HG03025 (cell line): ENCODE data around the gene SLC12A7.

ENCODE experiments used
- ATAC-seq: cut with Tn5 transposase; IDR thresholded peaks from one replicate; pipeline ENCODE4 v1.9.1; 2021; ENCODE audit warnings: mild to moderate bottlenecking, moderate library complexity; ENCODE audit not compliant: unreplicated experiment, low FRiP score

SLC12A7 gene

DNA sequence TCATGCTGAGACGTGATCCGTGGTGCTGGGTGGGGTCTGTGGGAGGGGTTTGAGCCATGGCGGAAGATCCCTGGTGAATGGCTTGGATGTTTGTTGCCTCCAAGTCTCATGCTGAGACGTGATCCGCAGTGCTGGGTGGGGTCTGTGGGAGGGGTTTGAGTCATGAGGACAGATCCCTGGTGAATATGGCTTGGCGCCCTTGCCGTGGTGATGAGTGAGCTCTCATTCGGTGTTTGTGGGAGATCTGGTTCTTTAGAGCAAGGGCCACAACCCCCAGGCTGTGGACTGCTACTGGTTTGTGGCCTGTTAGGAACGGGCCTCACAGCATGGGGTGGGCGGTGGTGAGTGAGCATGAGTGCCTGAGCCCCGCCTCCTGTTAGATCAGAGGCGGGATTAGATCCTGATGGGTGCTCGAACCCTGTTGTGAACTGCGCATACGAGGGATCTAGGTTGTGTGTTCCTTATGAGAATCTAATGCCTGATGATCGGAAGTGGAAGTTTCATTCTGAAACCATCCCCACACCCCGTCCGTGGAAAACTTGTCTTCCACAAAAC, 72.1 kb downstream of the SLC12A7 start:
- ATAC-seq = no peak

DNA sequence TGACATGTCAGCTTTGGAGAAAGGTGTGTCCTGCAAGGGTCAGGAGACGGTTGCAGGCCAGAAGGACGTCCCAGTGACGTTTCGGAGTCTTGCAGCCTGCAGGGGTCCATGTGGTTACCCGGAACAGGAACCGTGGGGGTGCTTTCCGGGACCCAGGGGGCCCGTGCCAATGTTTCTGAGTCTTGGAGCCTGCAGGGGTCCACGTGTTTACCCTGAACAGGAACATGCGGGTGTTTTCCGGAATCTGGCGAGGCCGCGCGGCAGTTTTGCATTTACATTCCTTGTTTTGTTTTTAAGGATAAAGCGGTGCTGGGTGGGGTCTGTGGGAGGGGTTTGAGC, 72.7 kb downstream of the SLC12A7 start:
- no peak for ATAC-seq

DNA sequence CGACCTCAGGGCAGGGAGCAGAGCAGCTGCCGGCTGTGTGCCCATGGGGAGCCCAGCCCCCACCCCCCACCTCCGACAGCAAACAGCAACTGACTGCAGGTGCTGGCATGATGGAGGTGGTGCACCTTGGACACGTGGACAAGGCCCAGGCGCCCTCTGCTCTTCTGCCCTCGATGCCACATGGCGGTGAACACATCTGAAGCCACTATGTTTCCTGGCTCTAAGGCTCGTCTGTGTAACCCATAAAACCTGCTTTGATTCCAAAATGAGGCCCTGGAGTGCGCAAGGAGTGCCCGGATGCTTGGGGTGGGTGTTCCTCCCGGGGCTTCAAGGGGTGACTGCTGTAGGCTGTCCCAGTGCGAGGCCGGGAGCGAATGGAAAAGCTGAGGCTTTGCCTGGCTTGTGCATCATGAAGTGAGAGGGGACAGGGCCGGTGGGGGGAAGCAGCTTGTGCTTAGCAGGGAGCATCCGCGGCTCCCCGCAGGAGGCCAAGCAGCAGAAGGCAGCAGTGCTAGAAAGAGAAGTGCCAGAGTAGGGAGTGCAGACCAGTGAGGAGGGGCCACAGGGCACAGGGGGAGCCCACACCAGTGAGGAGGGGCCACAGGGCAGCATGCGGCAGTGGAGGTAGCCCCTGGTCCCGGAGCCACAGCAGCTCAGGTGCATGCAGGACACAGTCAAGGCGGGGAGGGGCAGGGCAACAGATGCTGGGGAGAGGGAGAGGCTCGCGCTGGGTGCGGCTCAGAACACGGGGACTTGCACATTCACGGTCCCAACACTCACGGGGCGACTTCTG, 73.2 kb downstream of the SLC12A7 start:
- ATAC-seq = no peak

DNA sequence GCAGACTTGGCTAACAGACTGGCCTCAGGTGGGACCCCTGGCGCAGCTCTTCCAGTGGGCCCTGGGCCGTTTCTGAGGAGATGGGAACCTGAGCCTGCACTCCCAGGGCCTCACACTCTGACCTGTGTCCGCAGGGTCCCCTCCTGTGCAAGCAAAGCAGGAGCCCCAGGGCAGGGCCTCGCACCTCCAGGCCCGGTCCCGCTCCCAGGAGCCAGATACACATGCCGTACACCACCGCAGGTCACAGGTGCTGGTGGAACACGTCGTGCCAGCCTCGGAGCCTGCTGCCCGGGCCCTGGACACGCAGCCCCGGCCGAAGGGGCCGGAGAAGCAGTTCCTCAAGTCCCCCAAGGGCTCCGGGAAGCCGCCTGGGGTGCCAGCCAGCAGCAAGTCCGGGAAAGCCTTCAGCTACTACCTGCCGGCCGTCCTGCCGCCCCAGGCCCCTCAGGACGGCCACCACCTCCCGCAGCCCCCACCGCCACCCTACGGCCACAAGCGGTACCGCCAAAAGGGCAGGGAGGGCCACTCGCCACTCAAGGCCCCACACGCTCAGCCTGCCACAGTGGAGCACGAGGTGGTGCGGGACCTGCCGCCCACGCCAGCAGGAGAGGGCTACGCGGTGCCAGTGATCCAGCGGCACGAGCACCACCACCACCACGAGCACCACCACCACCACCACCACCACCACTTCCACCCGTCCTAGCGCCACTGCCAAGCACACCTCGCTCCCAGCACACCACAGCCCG, 74.0 kb downstream of the SLC12A7 start:
- ATAC-seq = no peak

DNA sequence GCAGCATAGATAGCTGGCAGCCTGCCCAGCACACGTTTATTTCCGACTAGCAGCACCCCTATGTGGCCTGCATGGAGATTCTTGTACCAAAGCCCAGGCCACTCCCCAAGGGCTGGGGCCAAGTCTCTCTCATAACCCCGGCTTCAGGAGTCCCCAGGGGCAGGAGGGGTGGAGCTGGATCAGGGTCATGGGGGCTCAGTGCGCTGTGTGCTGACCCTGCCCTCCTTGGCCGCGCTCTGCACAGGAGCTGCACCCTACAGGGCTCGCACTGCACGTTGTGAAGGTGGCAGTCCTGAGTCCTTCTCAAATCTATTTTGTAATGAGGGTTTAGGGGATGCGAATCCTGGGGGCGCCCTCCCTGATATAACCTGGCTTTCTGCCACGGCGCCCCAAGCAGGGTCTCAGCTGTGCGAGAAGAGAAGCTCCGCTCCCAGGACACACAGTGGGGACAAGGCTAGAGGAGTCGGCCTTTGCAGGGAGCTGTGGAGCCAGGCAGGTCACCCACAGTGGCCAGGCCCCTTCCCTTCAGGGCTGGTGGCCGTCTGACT, 74.7 kb downstream of the SLC12A7 start:
- ATAC-seq = no peak

DNA sequence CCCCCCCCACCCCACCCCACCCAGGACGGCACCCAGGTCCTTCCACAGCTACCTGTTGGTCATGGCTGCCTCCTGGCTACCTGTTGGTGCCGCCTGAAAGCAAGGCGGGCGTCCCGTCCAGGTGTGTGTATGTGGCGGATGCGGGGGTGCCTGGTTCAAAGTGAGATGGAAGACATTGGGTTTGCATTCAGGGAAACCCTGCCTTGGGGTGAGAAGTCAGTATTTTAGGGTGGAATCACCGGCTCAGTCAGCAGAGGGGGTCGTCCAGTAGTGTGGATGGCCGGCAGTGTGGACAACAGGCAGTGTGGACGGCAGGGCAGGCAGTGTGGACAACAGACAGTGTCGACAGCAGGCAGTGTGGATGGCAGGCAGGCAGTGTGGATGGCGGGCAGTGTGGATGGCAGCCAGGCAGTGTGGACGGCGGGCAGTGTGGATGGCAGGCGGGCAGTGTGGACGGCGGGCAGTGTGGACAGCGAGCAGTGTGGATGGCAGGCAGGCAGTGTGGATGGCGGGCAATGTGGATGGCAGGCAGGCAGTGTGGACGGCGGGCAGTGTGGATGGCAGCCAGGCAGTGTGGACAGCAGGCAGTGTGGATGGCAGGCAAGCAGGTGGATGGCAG, 75.2 kb downstream of the SLC12A7 start:
- ATAC-seq = no peak

DNA sequence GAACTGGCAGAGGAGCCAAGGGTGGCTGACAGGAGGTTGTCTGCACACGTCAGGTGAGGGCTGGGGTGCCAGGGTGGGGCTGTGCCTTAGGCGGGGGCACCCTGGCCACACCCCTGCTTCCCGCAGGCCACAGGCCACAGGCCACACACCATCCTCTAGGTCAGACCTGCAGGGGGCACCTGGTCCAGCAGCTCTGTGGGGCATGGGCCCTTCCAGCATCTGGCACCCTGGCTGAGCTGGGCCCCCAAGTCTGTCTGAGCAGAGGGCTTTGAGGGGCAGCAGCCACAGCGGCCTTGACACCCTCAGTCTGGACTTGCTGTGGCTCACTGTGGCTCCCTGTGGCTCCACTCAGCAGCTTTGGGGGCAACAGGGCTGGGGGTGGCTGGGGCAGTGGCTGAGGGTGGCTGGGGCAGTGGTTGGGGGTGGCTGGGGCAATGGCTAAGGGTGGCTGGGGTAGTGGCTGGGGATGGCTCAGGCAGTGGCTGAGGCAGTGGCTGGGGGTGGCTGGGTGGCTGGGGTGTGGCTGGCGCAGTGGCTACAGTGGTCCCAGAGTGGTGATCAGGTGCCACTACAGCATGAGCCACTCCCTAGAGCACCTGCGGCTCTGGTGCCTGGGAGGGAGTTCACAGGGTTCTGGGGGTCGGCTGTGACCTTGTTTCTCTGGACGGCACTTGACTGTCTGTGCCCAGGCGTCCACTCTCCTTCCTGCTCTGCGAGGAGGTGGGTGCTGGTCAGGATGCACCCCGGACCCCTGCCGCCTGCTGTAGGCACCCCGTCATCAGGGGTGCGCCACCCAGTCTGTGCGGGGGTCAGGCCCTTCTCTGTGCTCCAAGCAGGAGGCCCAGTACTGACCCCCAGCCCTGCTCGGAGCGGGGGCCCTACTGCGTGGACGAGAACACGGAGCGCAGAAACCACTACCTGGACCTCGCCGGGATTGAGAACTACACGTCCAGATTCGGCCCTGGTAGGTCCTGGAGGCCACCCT, 76.2 kb downstream of the SLC12A7 start:
- ATAC-seq = no peak

DNA sequence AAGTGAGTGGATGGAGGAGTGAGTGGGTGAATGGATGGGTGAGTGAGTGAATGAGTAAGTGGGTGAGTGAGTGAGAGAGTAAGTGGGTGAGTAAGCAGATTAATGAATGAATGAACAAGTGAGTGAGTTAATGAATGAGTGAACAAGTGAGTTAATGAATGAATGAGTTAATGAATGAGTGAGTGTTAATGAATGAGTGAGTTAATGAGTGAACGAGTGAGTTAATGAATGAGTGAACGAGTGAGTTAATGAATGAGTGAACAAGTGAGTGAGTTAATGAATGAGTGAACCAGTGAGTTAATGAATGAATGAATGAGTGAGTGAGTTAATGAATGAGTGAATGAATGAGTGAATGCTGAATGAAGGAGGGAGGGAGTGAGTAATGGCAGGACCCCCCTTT, 76.9 kb downstream of the SLC12A7 start:
- no peak for ATAC-seq

DNA sequence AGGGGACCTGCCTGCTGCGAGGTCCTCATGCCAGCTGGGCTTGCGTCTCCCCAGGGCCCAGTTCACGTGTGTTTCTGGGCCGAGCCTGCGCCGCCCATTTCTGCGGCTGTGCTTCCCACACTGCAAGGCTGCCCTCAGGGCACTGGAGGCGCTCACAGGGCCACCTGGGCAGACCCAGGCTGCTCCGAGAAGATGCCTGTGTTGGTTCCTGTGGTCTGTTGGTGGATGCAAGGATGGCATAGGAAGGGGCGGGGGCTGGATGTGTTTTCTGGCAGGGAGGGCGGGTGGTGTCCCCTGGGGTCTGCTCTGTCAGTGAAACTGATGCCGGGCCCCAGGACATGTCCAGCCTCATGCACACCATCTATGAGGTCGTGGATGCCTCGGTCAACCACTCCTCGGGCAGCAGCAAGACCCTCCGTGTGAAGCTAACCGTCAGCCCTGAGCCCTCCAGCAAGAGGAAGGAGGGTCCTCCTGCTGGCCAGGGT, 77.4 kb downstream of the SLC12A7 start:
- ATAC-seq = no peak

DNA sequence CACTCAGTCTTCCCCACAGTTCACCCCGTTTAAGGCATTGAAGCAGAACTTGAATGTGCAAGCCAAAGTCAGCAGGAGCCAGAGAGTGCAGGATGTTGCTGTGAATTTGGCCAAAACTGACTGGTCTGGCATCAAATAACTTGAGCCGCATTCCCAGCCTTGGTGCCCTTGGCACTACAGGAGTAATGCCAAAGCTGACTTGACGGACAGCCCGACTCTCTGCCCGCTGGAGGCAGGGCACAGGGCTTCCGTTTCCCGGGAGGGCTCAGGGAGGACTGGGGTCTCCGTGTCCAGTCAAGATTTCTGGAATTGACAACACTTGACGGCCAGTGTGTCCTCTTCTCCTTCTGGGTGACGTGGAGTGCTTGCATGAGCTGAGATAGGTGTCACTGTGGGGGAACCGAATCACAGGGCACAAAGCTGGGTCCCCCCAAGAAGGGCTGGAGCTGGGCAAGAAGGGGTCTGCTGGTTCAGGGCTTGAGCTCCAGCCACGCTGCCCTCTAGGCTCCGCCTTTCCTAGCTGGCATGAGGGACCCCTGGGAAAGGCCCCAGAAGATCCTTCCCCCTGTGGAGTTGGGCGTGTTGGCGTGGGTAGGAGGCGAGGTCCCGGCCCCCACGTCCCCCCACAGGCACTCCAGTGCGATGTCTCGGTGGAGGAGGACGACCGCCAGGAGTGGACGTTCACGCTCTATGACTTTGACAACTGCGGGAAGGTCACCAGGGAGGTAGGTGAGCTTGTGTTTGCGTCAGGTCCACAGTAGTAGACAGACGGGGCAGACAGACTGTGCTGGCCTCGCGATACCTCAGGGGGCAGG, 78.0 kb downstream of the SLC12A7 start:
- ATAC-seq = no peak

DNA sequence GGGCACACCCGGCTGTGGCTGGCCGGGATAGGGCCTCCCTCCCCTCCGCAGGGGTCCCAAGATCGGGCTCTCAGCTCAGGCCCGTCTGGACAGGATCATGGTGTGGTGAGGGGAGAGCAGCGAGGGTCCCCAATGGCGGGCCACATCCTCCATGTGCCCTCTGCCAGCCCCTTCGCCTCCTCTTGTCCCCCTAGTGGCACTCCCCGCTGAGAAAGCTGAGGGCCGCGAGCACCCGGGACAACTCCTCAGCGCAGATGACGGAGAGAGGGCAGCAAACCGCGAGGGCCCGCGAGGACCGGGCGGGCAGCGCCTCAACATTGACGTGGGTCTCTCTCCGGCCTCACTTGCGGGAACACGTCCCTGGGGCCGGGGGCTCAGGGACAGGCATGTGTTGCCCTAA, 78.7 kb downstream of the SLC12A7 start:
- no peak for ATAC-seq

DNA sequence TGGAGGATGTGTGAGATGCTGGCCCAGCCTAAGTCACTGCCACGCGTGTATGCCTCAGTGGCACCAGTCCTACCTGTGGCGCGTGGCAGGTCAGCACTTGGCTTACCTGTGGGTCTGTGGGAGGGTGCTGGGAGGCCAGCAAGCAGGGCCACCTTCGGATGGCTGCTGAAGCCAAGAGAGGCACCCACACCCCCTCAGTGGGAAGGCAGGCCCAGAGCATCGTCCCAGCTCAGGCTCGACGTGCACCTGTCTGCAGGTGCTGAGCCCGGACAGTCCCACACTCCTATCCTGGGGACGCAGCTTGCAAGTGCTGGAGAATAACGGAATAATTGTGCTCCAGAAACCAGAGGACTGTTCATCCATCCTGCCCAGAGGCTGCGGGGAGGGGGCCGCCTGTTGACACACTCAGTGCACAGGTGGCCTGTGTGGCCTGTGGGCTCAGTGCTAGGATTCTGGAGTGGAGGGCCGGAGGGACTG, 79.3 kb downstream of the SLC12A7 start:
- ATAC-seq = no peak

DNA sequence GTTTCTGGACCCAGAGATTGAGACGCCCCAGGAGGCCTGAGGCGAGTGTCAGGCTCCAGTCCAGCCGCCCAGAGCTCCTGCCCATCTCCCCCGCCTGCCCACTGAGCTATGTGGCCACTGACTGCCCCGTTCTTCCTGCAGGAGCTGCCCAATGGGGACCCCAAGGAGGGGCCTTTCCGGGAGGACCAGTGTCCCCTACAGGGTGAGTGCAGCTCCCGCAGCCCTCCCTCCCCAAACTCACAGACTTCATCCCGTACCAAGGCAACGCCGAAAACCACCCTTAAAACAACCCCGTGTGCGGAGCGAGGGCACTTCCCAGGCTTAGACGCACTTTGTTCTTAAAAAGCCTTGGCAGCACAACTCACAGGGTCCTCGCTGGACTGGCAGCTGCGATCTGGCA, 79.9 kb downstream of the SLC12A7 start:
- no peak for ATAC-seq

DNA sequence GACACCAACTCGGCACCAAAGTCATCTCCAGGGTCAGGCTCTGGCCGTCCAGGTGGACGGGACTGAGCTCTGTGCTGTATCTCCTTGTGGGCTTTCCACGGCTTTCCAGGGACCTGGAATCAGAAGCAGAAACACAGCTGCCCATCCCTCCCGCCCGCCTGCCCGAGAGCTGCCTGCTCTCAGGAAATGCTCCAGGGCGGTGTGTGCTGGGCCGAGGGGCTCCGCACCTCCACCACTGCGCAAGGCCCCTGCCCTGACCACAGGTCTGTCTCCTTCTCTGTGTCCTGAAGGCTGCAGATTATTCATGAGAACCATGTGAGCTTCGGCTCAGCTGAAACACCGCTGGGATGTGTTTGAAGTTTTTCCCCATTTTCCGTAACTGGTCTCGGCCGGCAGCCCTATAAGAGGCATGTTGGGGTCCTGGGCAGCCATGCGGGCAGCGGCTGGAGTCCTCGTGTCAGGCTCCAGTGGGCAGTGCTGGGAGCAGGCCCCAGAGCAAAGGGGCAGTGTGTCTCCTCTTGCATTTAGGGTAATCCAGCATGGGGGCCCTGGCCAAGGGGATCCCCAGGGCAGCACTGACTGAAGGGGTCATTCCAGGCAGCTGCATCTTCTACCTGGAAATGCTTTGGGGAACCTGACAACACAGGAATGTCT, 80.4 kb downstream of the SLC12A7 start:
- no peak for ATAC-seq

DNA sequence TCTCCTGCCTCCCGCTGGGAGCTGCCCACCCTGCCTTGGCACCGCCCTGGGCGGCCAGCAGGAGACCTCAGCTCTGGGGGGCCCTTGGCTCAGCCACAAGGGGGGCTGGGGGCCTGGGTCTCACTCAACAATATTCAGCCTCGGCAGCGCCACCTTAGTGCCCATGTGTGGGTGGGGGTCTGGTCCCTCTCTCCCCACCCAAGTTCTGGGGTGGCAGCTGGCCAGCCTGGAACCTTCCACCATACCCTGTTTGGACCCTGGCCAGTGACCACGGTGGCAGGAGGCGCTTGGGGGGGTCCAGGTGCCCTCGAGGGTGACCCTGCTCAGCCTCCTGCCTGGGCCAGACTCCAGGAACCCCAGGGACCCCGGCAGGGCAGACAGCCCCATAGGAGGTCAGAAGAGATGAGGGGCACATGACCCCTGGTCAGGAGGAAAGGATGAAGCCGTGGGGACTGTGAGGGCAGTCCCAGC, 81.0 kb downstream of the SLC12A7 start:
- no peak for ATAC-seq

DNA sequence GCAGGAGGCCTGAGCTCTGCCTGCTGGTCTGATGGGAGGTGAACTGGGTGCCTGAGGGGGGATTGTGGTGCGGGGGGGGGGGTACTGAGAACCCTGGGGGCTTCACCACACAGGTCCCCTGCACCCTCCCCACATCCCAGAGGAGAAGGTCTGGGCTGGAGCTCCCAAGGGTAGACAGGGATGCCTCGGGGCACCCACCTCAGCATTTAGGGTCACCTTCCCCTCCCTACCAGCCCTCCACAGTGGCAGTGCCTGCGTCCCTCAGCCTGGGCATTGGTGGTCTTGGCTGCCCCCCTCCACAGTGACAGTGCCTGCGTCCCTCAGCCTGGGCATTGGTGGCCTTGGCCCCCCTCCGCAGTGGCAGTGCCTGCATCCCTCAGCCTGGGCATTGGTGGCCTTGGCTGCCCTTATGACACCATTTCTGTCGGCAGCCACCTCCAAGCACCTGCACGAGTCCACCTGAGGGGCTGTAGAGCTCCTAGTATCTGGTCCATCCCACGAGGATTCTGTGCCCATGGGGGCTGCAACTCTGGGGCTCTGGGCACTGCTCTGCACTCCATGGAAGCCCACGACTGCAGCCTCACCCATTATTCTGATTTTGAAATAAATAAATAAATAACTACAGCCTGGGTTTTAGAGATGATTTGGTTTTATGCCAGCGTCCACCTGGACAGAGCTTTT, 81.8 kb downstream of the SLC12A7 start:
- ATAC-seq = no peak

DNA sequence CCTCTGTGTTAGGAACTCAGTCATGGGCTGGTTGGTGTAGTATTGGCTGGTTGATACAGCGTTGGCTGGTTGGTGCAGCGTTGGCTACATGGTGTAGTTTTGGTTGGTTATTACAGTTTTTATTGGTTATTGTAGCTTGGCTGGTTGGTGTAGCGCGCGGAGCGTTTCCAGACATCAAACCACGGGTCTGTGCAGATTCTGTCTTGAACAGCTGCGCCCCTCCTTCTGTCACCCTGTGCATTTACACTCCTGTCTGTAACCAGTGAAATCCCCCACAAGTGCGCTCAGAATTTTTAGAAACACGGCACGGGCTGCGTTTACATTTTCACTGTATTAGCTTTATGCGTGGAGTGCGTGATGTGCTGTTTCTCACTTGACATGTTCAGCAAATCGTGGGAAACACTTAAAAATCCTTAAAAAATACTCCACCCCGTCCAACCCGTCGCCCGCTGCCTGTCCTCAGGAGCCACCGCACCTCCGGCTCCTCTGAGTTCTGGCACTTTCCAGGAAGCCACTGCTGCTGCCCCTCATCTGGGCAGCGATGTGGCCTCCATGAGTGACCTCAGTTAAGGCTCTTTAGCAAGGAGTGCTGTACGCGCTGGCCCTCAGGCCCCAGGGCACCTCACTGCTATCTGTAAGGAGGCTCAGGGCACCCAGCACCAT, 82.5 kb downstream of the SLC12A7 start:
- ATAC-seq = no peak
